GM12878 (cell line): Measurements from ENCODE around the gene CCR3. TPM values are rescaled to one million over a fixed set of nuclear protein-coding genes. Genes with fewer than 3 reads are reported as not detected.
A peak's percentile ranks its signal among the peaks of the same experiment; 100 is the strongest.

Experiments
- ATAC-seq: fragments of 200-7000 bp; cut with Tn5 transposase; 3 replicates; pipeline ENCODE4 v1.9.1; 2020; ENCODE audit warnings: mild to moderate bottlenecking, moderate library complexity
- BruUV-seq: library from RNA; stranded (reverse); fragments of 400-500 nt; replicated peaks from 2 replicates; lab custom pipeline; 2021; lab: Mats Ljungman, UMichigan
- CTCF ChIA-PET: fragments of 300-600 bp; sonication (Branson Sonifier 250); formaldehyde crosslinking; extraction: SDS; loops from one replicate; lab custom pipeline; 2021; ENCODE audit warnings: inconsistent platforms; lab: Yijun Ruan, JAX
- POLR2A ChIA-PET: fragments of 350-600 bp; formaldehyde crosslinking; extraction: SDS; loops from one replicate; lab custom pipeline; 2021; ENCODE audit warnings: inconsistent platforms; lab: Charles Lee
- RAD21 ChIA-PET: fragments of 300-600 bp; sonication (Branson Sonifier 250); formaldehyde crosslinking; loops from one replicate; lab custom pipeline; 2023; ENCODE audit warnings: antibody characterized with exemption; ENCODE audit not compliant: unreplicated experiment; lab: Charles Lee
- SMC1A ChIA-PET: fragments of 300-600 bp; sonication (Branson Sonifier 250); formaldehyde crosslinking; loops from one replicate; lab custom pipeline; 2023; ENCODE audit not compliant: unreplicated experiment, uncharacterized antibody; lab: Charles Lee
- DNase-seq: peaks from one replicate; pipeline ENCODE4 v3.0.0-alpha.2; 2011; ENCODE audit warnings: low read depth, low spot score
- FAIRE-seq: peaks from 3 replicates; lab custom pipeline; 2011; peaks lifted over from hg19 to GRCh38; lab: Jason Lieb, UNC
- H2AFZ ChIP-seq: 2 replicates; pipeline ENCODE4 v1.6.0; 2011; ENCODE audit warnings: low read depth, low read length, control low read depth; ENCODE audit not compliant: control insufficient read depth
- H3K27ac ChIP-seq: 2 replicates; pipeline ENCODE4 v1.5.1; 2011; ENCODE audit warnings: control low read depth; ENCODE audit not compliant: control insufficient read depth, insufficient read depth
- H3K27me3 ChIP-seq, 2 experiments: replicated peaks in 1 of 2; 2 replicates each; pipeline versions ENCODE4 v1.6.0 to v1.6.1; 2011; ENCODE audit warnings: low read length in 1 of 2; ENCODE audit not compliant: control insufficient read depth in 2 of 2, insufficient read depth in 2 of 2
- H3K36me3 ChIP-seq, 2 experiments: 2 replicates each; pipeline ENCODE4 v1.5.1; 2011; ENCODE audit warnings: low read length in 1 of 2; ENCODE audit not compliant: control insufficient read depth in 2 of 2, insufficient read depth in 2 of 2
- H3K4me1 ChIP-seq: 2 replicates; pipeline ENCODE4 v1.6.1; 2011; ENCODE audit warnings: mild to moderate bottlenecking, low read length, moderate library complexity, mixed read lengths; ENCODE audit not compliant: control insufficient read depth, insufficient read depth
- H3K4me2 ChIP-seq: 2 replicates; pipeline ENCODE4 v1.6.0; 2011; ENCODE audit warnings: control low read depth; ENCODE audit not compliant: control insufficient read depth, insufficient read depth
- H3K4me3 ChIP-seq: fragments of 200-600 bp; sonication (generic); 2 replicates; pipeline ENCODE4 v1.5.1; 2016
- H3K79me2 ChIP-seq: 2 replicates; pipeline ENCODE4 v1.6.0; 2011; ENCODE audit warnings: low read length; ENCODE audit not compliant: control insufficient read depth, insufficient read depth
- H3K9ac ChIP-seq: 2 replicates; pipeline ENCODE4 v1.8.0; 2011; ENCODE audit warnings: low read length, control low read depth, mixed read lengths; ENCODE audit not compliant: control insufficient read depth, insufficient read depth
- H3K9me3 ChIP-seq: replicated peaks from 3 replicates; pipeline ENCODE4 v1.5.1; 2011; ENCODE audit warnings: mild to moderate bottlenecking, low read length; ENCODE audit not compliant: control insufficient read depth, insufficient read depth
- H4K20me1 ChIP-seq: 2 replicates; pipeline ENCODE4 v1.6.0; 2011; ENCODE audit not compliant: control insufficient read depth, insufficient read depth
- DPF2 ChIP-seq: fragments of 450-650 bp; IDR thresholded peaks from 2 replicates; pipeline ENCODE4 v1.6.1; 2017; ENCODE audit warnings: mild to moderate bottlenecking
- MEF2B ChIP-seq: fragments of 450-650 bp; IDR thresholded peaks from 2 replicates; pipeline ENCODE4 v1.6.1; 2018; ENCODE audit warnings: mild to moderate bottlenecking, moderate library complexity; ENCODE audit not compliant: partially characterized antibody, poor library complexity, severe bottlenecking
- TCF7 ChIP-seq: IDR thresholded peaks from 2 replicates; pipeline ENCODE4 v1.6.1; 2014; ENCODE audit warnings: antibody characterized with exemption, borderline replicate concordance
- YY1 ChIP-seq: IDR thresholded peaks from 2 replicates; pipeline ENCODE4 v1.6.1; 2011; ENCODE audit warnings: low read depth, mild to moderate bottlenecking, low read length
- ZBTB11 ChIP-seq: fragments of 450-650 bp; formaldehyde crosslinking; IDR thresholded peaks from 2 replicates; pipeline ENCODE4 v1.5.0; 2022; ENCODE audit warnings: mild to moderate bottlenecking, missing genetic modification characterization
- WGBS: methylation state at CpG from one replicate; pipeline ENCODE4 v1.1.6; 2016; ENCODE audit warnings: low lambda C conversion rate; ENCODE audit not compliant: insufficient replicate concordance, insufficient coverage; ENCODE audit errors: missing lambda C conversion rate; 5-methylcytosine and 5-hydroxymethylcytosine counted together
- in situ Hi-C: fragments of 300-500 bp; cut with MboI; formaldehyde crosslinking; loops from 9 replicates; pipeline ENCODE4 v1.14.3; 2018; ENCODE audit warnings: mixed read lengths
- intact Hi-C: fragments of 100-400 bp; cut with micrococcal nuclease; formaldehyde crosslinking; loops from one replicate; pipeline ENCODE4 v1.14.2; 2022; ENCODE audit not compliant: unreplicated experiment
- polyA plus RNA-seq, 11 experiments: library from polyadenylated mRNA; depleted of rRNA in 4 of 11; unstranded in 6 of 11; stranded (reverse) in 5 of 11; fragments of >200 nt; fragmentation: Nextera tagmentation in 4 of 11; fragmentation: Illumina TruSeq in 1 of 11; extraction: Ambion mirVana in 4 of 11; extraction: Trizol in 1 of 11; gene quantifications; 1 replicate in 1 of 11; 2 replicates in 10 of 11; pipeline versions ENCODE4 v1.2.1 to v1.2.3, GENCODE V29; 2011 to 2016; ENCODE audit warnings: inconsistent platforms in 2 of 11, missing spikeins in 2 of 11, low read depth in 1 of 11
- total RNA-seq, 4 experiments: library from RNA; depleted of rRNA in 3 of 4; stranded (reverse); fragments of >200 nt in 3 of 4; fragmentation: Illumina TruSeq in 1 of 4; extraction: Trizol in 1 of 4; gene quantifications; 2 replicates each; pipeline versions ENCODE4 v1.2.1 to v1.2.3, GENCODE V29; 2013 to 2021

The CCR3 gene
- total and polyA plus RNA-seq, 10 of the 15 experiments (the other 5 are each of a cell fraction or from before 2014, with no cell fraction given): 0.13 to 0.78 (median 0.41) TPM; not detected in 1

DNA sequence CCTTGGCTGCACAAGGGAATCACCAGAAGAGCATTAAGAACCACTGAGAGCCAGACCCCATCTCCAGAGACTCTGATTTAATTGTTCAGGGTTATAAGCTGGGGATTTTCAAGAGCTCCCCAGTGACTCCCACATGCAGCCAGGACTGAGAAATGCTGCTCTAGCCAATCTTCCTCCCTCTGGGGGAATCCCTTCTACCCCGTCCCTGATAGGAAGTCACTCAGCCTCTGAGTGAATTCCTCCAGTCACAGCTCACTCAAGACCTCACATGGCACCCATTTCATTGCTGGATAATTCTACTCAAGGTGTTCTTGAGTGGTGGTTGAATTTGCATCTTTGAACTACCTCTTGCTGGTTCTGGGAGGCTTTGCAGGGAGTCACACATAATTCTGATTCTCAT, 10.7 kb downstream of the CCR3 start:
- FAIRE-seq: no peak
- H3K27ac ChIP-seq: no peak overlapping the region
- H3K9ac ChIP-seq: no peak overlapping the region
- H4K20me1 ChIP-seq: no peaks in the 10 kb centered on the region
- no peaks in the 10 kb centered on the region for H3K36me3 ChIP-seq
- BruUV-seq: no TSS peak
- intact Hi-C loops (no loop called here), in situ Hi-C loops (no loop called here)
- ChIA-PET CTCF (interaction anchor here (0.7 to 1.5 kb wide), 5 partner anchors 10 to 119 kb away, joined by 3 to 5 read pairs (median 3); partner anchors contain the start of gene CCR3), POLR2A (no interaction called here), SMC1A (interaction anchor here (0.7 to 2.0 kb wide), 4 partner anchors 10 to 119 kb away, joined by 3 to 4 read pairs (median 4); no protein-coding TSS in a partner anchor), RAD21 (interaction anchor here (0.6 to 1.8 kb wide), 7 partner anchors 11 to 314 kb away, joined by 3 to 5 read pairs (median 3); partner anchors contain the start of gene CCR1)
- DNase-seq: no peak
- no peak overlapping the region for H2AFZ ChIP-seq
- H3K4me3 ChIP-seq: no peak overlapping the region
- no peaks in the 10 kb centered on the region for H3K27me3 ChIP-seq
- H3K79me2 ChIP-seq: no peaks in the 10 kb centered on the region
- TF ChIP-seq DPF2 (no peak), MEF2B (peak; percentile 18), ZBTB11 (CRISPR knock-in tag) (no peak), TCF7 (no peak), YY1 (no peak)
- no peaks in the 10 kb centered on the region; the same call in 2 of the 3 replicates for H3K9me3 ChIP-seq
- no peak overlapping the region for H3K4me2 ChIP-seq
- no peaks in the 10 kb centered on the region for H3K4me1 ChIP-seq
- 0% methylated on average over 1 of the region's 1 CpG for WGBS
- ATAC-seq: peak; percentile 49
